Glomerular visceral epithelial cell (primary cell): ENCODE measurements around the gene BEND5.

Experiments used
- DNase-seq: peaks from one replicate; pipeline ENCODE4 v3.0.0-alpha.2; 2016; ENCODE audit errors: extremely low spot score

BEND5 gene

GRCh38 chr1:48725341-48726046, 51.2 kb downstream of the BEND5 start:
- no peak for DNase-seq

- no peak for DNase-seq
These were observed 55.8 kb downstream of the BEND5 start for GRCh38 chr1:48720929-48721328.

- DNase-seq: no peak
These were observed 58.0 kb downstream of the BEND5 start for GRCh38 chr1:48718705-48719104.

- no peak for DNase-seq
These were observed 58.5 kb downstream of the BEND5 start for GRCh38 chr1:48718116-48718630.

- no peak for DNase-seq
These were observed 59.6 kb downstream of the BEND5 start for GRCh38 chr1:48717082-48717481.

GRCh38 chr1:48715921-48716320, 60.8 kb downstream of the BEND5 start:
- no peak for DNase-seq

GRCh38 chr1:48710915-48711314, 65.8 kb downstream of the BEND5 start:
- no peak for DNase-seq

GRCh38 chr1:48710318-48710717, 66.4 kb downstream of the BEND5 start:
- DNase-seq: no peak

GRCh38 chr1:48704736-48705135, 72.0 kb downstream of the BEND5 start:
- DNase-seq: no peak

GRCh38 chr1:48701445-48701844, 75.2 kb downstream of the BEND5 start:
- peak; percentile 64 for DNase-seq

GRCh38 chr1:48697066-48697707, 79.5 kb downstream of the BEND5 start:
- DNase-seq: peak; percentile 51

- no peak for DNase-seq
These were observed 81.5 kb downstream of the BEND5 start for GRCh38 chr1:48695161-48695560.

- DNase-seq: peak; percentile 37
These were observed 82.9 kb downstream of the BEND5 start for GRCh38 chr1:48693674-48694320.

- no peak for DNase-seq
These were observed 83.5 kb downstream of the BEND5 start for GRCh38 chr1:48693180-48693579.

GRCh38 chr1:48692235-48692634, 84.5 kb downstream of the BEND5 start:
- DNase-seq: no peak

GRCh38 chr1:48691429-48692001, 85.2 kb downstream of the BEND5 start:
- no peak for DNase-seq

GRCh38 chr1:48688102-48688760, 88.5 kb downstream of the BEND5 start:
- no peak for DNase-seq

- DNase-seq: peak; percentile 62
These were observed 89.2 kb downstream of the BEND5 start for GRCh38 chr1:48687282-48688045.

GRCh38 chr1:48686159-48686558, 90.5 kb downstream of the BEND5 start:
- no peak for DNase-seq

- DNase-seq: no peak
These were observed 92.3 kb downstream of the BEND5 start for GRCh38 chr1:48684381-48684780.

- DNase-seq: no peak
These were observed 92.9 kb downstream of the BEND5 start for GRCh38 chr1:48683839-48684238.
